ENCODE measurements around the gene RXRA. TPM values are rescaled to one million over a fixed set of nuclear protein-coding genes. Genes with fewer than 3 reads are reported as not detected.

Gene RXRA
- total and polyA plus RNA-seq, 2 of the 13 experiments (the other 11 are each of a cell fraction or from before 2014, with no cell fraction given): 18.9 to 29.2 TPM

- TF ChIP-seq TARDBP (CRISPR knock-in tag; IDR thresholded peaks at IDR 0.05) (no peak), ZNF414 (CRISPR knock-in tag; IDR thresholded peaks at IDR 0.05) (no peak), EEA1 (CRISPR knock-in tag; IDR thresholded peaks at IDR 0.05; ENCODE audit: borderline replicate concordance) (no peak; the same call in 1 of the 2 replicates), ZMYM3 (CRISPR knock-in tag; IDR thresholded peaks at IDR 0.05) (no peak), KAT2B (IDR thresholded peaks at IDR 0.05; ENCODE audit: borderline replicate concordance, low read depth, low read length) (no peak), ZNF225 (CRISPR knock-in tag; IDR thresholded peaks at IDR 0.05) (no peak), MXD3 (CRISPR knock-in tag; IDR thresholded peaks at IDR 0.05) (no peak), RFXAP (CRISPR knock-in tag; IDR thresholded peaks at IDR 0.05; ENCODE audit: borderline replicate concordance) (no peak; the same call in 1 of the 2 replicates), SAFB2 (CRISPR knock-in tag; IDR thresholded peaks at IDR 0.05; ENCODE audit: borderline replicate concordance, low read depth) (no peak), MED8 (CRISPR knock-in tag; IDR thresholded peaks at IDR 0.05; ENCODE audit: insufficient replicate concordance) (peak; percentile 47), MYPOP (CRISPR knock-in tag; IDR thresholded peaks at IDR 0.05) (no peak; the same call in 1 of the 2 replicates), FOXO4 (CRISPR knock-in tag; conservative IDR thresholded peaks at IDR 0.05) (no peak), CREB3 (CRISPR knock-in tag; IDR thresholded peaks at IDR 0.05) (no peak), HMG20B (CRISPR knock-in tag; conservative IDR thresholded peaks at IDR 0.05) (peak; percentile 78), GATAD2A (CRISPR knock-in tag; IDR thresholded peaks at IDR 0.05) (peak; percentile 52; the same call in 1 of the 2 replicates), IKZF5 (CRISPR knock-in tag; IDR thresholded peaks at IDR 0.05) (0 out of 2 replicates have a peak, but pooled peaks have one; percentile 29), RFXANK (CRISPR knock-in tag; IDR thresholded peaks at IDR 0.05) (no peak), ATF2 (CRISPR knock-in tag; IDR thresholded peaks at IDR 0.05) (peak; percentile 71), ZBTB1 (CRISPR knock-in tag; IDR thresholded peaks at IDR 0.05; ENCODE audit: borderline replicate concordance) (no peak), RFX1 (IDR thresholded peaks at IDR 0.05) (no peak), CHD2 (IDR thresholded peaks at IDR 0.05; ENCODE audit: low read depth, low read length) (no peak)
These were observed 2.1 kb downstream of the RXRA start (continued) for GRCh38 chr9:134328341-134328840.
